HepG2 (cell line): Measurements from ENCODE around the gene SIVA1.

Source experiments
- POLR2A ChIP-seq, 2 experiments: IDR thresholded peaks; 2 replicates each; pipeline ENCODE4 v1.6.1; 2011; ENCODE audit warnings: low read depth in 2 of 2, low read length in 2 of 2, mild to moderate bottlenecking in 1 of 2, moderate library complexity in 1 of 2; ENCODE audit not compliant: insufficient read depth in 1 of 2
- TARDBP ChIP-seq: sonication (generic); formaldehyde crosslinking; IDR thresholded peaks from 2 replicates; pipeline ENCODE4 v1.8.0; 2022; ENCODE audit warnings: mild to moderate bottlenecking, missing genetic modification reagents
- ZNF468 ChIP-seq: sonication (generic); formaldehyde crosslinking; IDR thresholded peaks from 2 replicates; pipeline ENCODE4 v1.8.0; 2022; ENCODE audit warnings: mild to moderate bottlenecking, moderate library complexity, missing genetic modification reagents
- TF ChIP-seq, protein P1 (sequence below): sonication (generic); formaldehyde crosslinking; IDR thresholded peaks from 2 replicates; pipeline ENCODE4 v1.4.0; 2020; ENCODE audit warnings: missing genetic modification reagents, borderline replicate concordance
- TF ChIP-seq, protein P2 (sequence below), 2 experiments: IDR thresholded peaks; 2 replicates each; pipeline ENCODE4 v1.6.1; 2011 to 2012; ENCODE audit warnings: low read length in 2 of 2, borderline replicate concordance in 1 of 2, low read depth in 1 of 2, mild to moderate bottlenecking in 1 of 2, moderate library complexity in 1 of 2

- no peak for TF ChIP-seq ZNF468 (CRISPR knock-in tag)
- TF ChIP-seq, protein P1, sequence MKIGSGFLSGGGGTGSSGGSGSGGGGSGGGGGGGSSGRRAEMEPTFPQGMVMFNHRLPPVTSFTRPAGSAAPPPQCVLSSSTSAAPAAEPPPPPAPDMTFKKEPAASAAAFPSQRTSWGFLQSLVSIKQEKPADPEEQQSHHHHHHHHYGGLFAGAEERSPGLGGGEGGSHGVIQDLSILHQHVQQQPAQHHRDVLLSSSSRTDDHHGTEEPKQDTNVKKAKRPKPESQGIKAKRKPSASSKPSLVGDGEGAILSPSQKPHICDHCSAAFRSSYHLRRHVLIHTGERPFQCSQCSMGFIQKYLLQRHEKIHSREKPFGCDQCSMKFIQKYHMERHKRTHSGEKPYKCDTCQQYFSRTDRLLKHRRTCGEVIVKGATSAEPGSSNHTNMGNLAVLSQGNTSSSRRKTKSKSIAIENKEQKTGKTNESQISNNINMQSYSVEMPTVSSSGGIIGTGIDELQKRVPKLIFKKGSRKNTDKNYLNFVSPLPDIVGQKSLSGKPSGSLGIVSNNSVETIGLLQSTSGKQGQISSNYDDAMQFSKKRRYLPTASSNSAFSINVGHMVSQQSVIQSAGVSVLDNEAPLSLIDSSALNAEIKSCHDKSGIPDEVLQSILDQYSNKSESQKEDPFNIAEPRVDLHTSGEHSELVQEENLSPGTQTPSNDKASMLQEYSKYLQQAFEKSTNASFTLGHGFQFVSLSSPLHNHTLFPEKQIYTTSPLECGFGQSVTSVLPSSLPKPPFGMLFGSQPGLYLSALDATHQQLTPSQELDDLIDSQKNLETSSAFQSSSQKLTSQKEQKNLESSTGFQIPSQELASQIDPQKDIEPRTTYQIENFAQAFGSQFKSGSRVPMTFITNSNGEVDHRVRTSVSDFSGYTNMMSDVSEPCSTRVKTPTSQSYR (CRISPR knock-in tag): peak; percentile 49; the same call in 1 of the 2 replicates
- TF ChIP-seq TARDBP (CRISPR knock-in tag): no peak; the same call in 1 of the 2 replicates
- TF ChIP-seq, protein P2, sequence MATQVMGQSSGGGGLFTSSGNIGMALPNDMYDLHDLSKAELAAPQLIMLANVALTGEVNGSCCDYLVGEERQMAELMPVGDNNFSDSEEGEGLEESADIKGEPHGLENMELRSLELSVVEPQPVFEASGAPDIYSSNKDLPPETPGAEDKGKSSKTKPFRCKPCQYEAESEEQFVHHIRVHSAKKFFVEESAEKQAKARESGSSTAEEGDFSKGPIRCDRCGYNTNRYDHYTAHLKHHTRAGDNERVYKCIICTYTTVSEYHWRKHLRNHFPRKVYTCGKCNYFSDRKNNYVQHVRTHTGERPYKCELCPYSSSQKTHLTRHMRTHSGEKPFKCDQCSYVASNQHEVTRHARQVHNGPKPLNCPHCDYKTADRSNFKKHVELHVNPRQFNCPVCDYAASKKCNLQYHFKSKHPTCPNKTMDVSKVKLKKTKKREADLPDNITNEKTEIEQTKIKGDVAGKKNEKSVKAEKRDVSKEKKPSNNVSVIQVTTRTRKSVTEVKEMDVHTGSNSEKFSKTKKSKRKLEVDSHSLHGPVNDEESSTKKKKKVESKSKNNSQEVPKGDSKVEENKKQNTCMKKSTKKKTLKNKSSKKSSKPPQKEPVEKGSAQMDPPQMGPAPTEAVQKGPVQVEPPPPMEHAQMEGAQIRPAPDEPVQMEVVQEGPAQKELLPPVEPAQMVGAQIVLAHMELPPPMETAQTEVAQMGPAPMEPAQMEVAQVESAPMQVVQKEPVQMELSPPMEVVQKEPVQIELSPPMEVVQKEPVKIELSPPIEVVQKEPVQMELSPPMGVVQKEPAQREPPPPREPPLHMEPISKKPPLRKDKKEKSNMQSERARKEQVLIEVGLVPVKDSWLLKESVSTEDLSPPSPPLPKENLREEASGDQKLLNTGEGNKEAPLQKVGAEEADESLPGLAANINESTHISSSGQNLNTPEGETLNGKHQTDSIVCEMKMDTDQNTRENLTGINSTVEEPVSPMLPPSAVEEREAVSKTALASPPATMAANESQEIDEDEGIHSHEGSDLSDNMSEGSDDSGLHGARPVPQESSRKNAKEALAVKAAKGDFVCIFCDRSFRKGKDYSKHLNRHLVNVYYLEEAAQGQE (IDR thresholded peaks at IDR 0.05; ENCODE audit: borderline replicate concordance in 1 of 2, low read depth in 1 of 2, low read length in 2 of 2): peak in 1 of 2 experiments; percentile 17; a peak in 1 of 4 replicates
- no peak for TF ChIP-seq POLR2A (IDR thresholded peaks at IDR 0.05; ENCODE audit: insufficient read depth in 1 of 2, low read depth in 2 of 2, low read length in 2 of 2)
Observed at GRCh38 chr14:104800015-104800770, 47.2 kb downstream of the SIVA1 start.
